Medulla oblongata (tissue), 1 donor: Measurements from ENCODE around the gene NAT10.
A peak's percentile ranks its signal among the peaks of the same experiment; 100 is the strongest.
"Not testable (repeated sequence)": the region's sequence is repeated elsewhere in the genome, so short reads cannot be mapped to it uniquely, and the experiment has no call there.

Experiments
- DNase-seq: peaks from one replicate; pipeline ENCODE4 v3.0.0-alpha.2; 2015; ENCODE audit errors: extremely low spot score

NAT10 gene

GRCh38 chr11:34167961-34168360, 62.5 kb downstream of the NAT10 start:
- DNase-seq: no peak

GRCh38 chr11:34168642-34169420, 63.4 kb downstream of the NAT10 start:
- no peak for DNase-seq

GRCh38 chr11:34169686-34170085, 64.3 kb downstream of the NAT10 start:
- no peak for DNase-seq

GRCh38 chr11:34173050-34173449, 67.6 kb downstream of the NAT10 start:
- DNase-seq: no peak

- peak; percentile 81 for DNase-seq
Observed at GRCh38 chr11:34174412-34175041, 69.1 kb downstream of the NAT10 start.

GRCh38 chr11:34175284-34176019, 70.0 kb downstream of the NAT10 start:
- no peak for DNase-seq

- DNase-seq: peak; percentile 63
Observed at GRCh38 chr11:34176751-34177209, 71.4 kb downstream of the NAT10 start.

GRCh38 chr11:34178209-34178821, 72.9 kb downstream of the NAT10 start:
- no peak for DNase-seq

- no peak for DNase-seq
Observed at GRCh38 chr11:34179026-34179675, 73.7 kb downstream of the NAT10 start.

GRCh38 chr11:34180040-34180813, 74.8 kb downstream of the NAT10 start:
- no peak for DNase-seq

GRCh38 chr11:34180814-34181165, 75.4 kb downstream of the NAT10 start:
- DNase-seq: not testable (repeated sequence)

- no peak for DNase-seq
Observed at GRCh38 chr11:34181251-34181650, 75.8 kb downstream of the NAT10 start.

GRCh38 chr11:34181856-34182405, 76.5 kb downstream of the NAT10 start:
- DNase-seq: no peak

GRCh38 chr11:34182425-34182824, 77.0 kb downstream of the NAT10 start:
- DNase-seq: no peak

- no peak for DNase-seq
Observed at GRCh38 chr11:34182921-34183685, 77.7 kb downstream of the NAT10 start.

- DNase-seq: no peak
Observed at GRCh38 chr11:34183848-34184391, 78.5 kb downstream of the NAT10 start.

- no peak for DNase-seq
Observed at GRCh38 chr11:34184505-34185015, 79.1 kb downstream of the NAT10 start.

GRCh38 chr11:34185926-34186841, 80.8 kb downstream of the NAT10 start:
- DNase-seq: no peak
